Sigmoid colon (tissue), 7 donors: Measurements from ENCODE around the gene MTRF1. TPM values are rescaled to one million over a fixed set of nuclear protein-coding genes. Genes with fewer than 3 reads are reported as not detected.

ENCODE experiments used
- DNase-seq: peaks from one replicate; pipeline ENCODE4 v3.0.0-alpha.2; 2019
- H3K27ac ChIP-seq, 4 donors: fragments of 200-600 bp; sonication (generic); one replicate each; pipeline ENCODE4 v1.5.1; 2016 to 2019; ENCODE audit warnings: mild to moderate bottlenecking in 1 of 4
- H3K27me3 ChIP-seq, 3 donors: fragments of 200-600 bp; sonication (generic); one replicate each; pipeline ENCODE4 v1.5.1; 2019; ENCODE audit warnings: mild to moderate bottlenecking in 1 of 3
- H3K36me3 ChIP-seq, 4 donors: fragments of 200-600 bp; sonication (generic); one replicate each; pipeline ENCODE4 v1.5.1; 2016 to 2019
- H3K4me1 ChIP-seq, 4 donors: fragments of 200-600 bp; sonication (generic); one replicate each; pipeline ENCODE4 v1.5.1; 2017 to 2019
- H3K4me3 ChIP-seq, 4 donors: fragments of 200-600 bp; sonication (generic); one replicate each; pipeline ENCODE4 v1.5.1; 2017 to 2019; ENCODE audit warnings: mild to moderate bottlenecking in 2 of 4, moderate library complexity in 1 of 4
- H3K9me3 ChIP-seq, 4 donors: fragments of 200-600 bp in 3 of 4; sonication (generic) in 3 of 4; one replicate each; pipeline versions ENCODE4 v1.5.1 to v1.6.1; 2013 to 2019
- CTCF ChIP-seq, 4 experiments: fragments of 450-650 bp in 3 of 4; fragments of 200-600 bp in 1 of 4; IDR thresholded peaks; one replicate each; pipeline ENCODE4 v1.5.1; 2016 to 2019; ENCODE audit warnings: antibody characterized with exemption in 4 of 4, mild to moderate bottlenecking in 3 of 4, moderate library complexity in 2 of 4
- EP300 ChIP-seq, 4 donors: sonication (generic); formaldehyde crosslinking; IDR thresholded peaks; one replicate each; pipeline ENCODE4 v1.6.1; 2017; ENCODE audit warnings: antibody characterized with exemption in 4 of 4
- POLR2A ChIP-seq, 2 donors: fragments of 450-650 bp; IDR thresholded peaks; one replicate each; pipeline ENCODE4 v1.6.1; 2016; ENCODE audit warnings: antibody characterized with exemption in 2 of 2, mild to moderate bottlenecking in 2 of 2, moderate library complexity in 2 of 2
- POLR2AphosphoS5 ChIP-seq, 4 donors: sonication (generic); formaldehyde crosslinking; IDR thresholded peaks; one replicate each; pipeline ENCODE4 v1.6.1; 2017; ENCODE audit warnings: antibody characterized with exemption in 4 of 4
- WGBS, 2 donors: extraction: QIAGEN DNeasy Blood & Tissue Kit; methylation state at CpG; one replicate each; pipeline ENCODE4 v1.1.7; 2013; 5-methylcytosine and 5-hydroxymethylcytosine counted together
- intact Hi-C: fragments of 100-400 bp; cut with DNase I; formaldehyde crosslinking; loops from one replicate; pipeline ENCODE4 v1.15.1; 2023
- polyA plus RNA-seq, 3 donors: library from polyadenylated mRNA; stranded (reverse); fragments of 200-250 nt; gene quantifications; one replicate each; pipeline ENCODE4 v1.2.3, GENCODE V29; 2013
- total RNA-seq, 4 donors: library from RNA; depleted of rRNA; stranded (reverse); fragments of >200 nt; gene quantifications; one replicate each; pipeline ENCODE4 v1.1.0, GENCODE V29; 2016
- donor health status: healthy with polysubstance abuse.
- donor health status: Bipolar disorder and iron deficiency.
- donor health status: healthy.

Gene MTRF1
- total and polyA plus RNA-seq, 7 donors, result 9.0 to 19.9 (median 12.5) TPM

GRCh38 chr13:41231786-41232185 is 31.6 kb downstream of the MTRF1 start:
- WGBS, 2 donors, result 48 to 84% methylated on average over 3 of the region's 3 CpGs
- peaks cover 0 to 45% (median 3%) of the 10 kb centered on the region in 4 donors for H3K36me3 ChIP-seq
- TF ChIP-seq POLR2A (IDR thresholded peaks at IDR 0.05), result no peak
- TF ChIP-seq EP300 (IDR thresholded peaks at IDR 0.05), result no peak
- TF ChIP-seq CTCF (IDR thresholded peaks at IDR 0.05), result no peak
- TF ChIP-seq POLR2AphosphoS5 (IDR thresholded peaks at IDR 0.05), result no peak
- H3K4me1 ChIP-seq, result no peaks in the 10 kb centered on the region
- no peak for DNase-seq
- no peaks in the 10 kb centered on the region for H3K9me3 ChIP-seq
- no peaks in the 10 kb centered on the region for H3K27me3 ChIP-seq
- no peak overlapping the region for H3K4me3 ChIP-seq
- intact Hi-C loops, result no loop called here
- H3K27ac ChIP-seq, result no peak overlapping the region

DNA sequence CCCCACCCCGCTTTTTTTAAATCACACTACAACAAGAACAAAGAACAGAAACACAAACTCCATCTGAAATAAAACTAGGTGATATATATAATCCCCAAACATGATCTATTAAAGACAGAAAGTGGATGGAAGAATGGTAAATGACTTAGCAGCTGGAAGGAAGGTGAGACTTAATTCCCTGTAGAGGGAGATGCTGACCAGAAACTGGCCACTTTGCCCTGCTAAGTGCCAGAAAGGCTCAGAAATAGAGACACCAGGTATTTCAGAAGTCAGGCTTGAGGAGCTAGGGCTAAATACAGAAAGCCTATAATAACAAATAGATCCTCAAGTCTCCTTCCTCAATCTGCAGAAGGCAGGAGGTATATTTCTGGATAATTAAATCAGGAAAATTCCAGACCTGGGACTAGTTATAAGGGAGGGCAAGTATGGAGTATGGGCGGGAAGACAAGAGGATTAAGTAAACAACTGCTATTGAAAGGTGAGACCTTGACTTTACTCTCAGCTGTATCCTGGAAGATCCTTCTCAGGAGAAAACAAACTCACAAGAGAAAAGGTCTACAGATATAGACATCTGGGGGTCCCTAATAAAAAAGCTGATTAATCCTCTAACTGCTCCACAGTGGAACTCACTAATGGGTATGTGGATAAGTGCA is 32.2 kb downstream of the MTRF1 start:
- no peaks in the 10 kb centered on the region for H3K27me3 ChIP-seq
- TF ChIP-seq POLR2AphosphoS5 (IDR thresholded peaks at IDR 0.05) (no peak), EP300 (IDR thresholded peaks at IDR 0.05) (no peak), POLR2A (IDR thresholded peaks at IDR 0.05) (no peak), CTCF (IDR thresholded peaks at IDR 0.05) (no peak)
- no peak overlapping the region for H3K27ac ChIP-seq
- no peak overlapping the region for H3K4me3 ChIP-seq
- intact Hi-C loops, result no loop called here
- no peak for DNase-seq
- WGBS, 2 donors, result 70 to 90% methylated on average over 2 of the region's 2 CpGs
- no peaks in the 10 kb centered on the region for H3K4me1 ChIP-seq
- no peaks in the 10 kb centered on the region for H3K9me3 ChIP-seq
- peaks cover 0 to 46% (median 3%) of the 10 kb centered on the region in 4 donors for H3K36me3 ChIP-seq

GRCh38 chr13:41229356-41229755 is 34.0 kb downstream of the MTRF1 start:
- Histone ChIP-seq H3K36me3 (peaks cover 0 to 38% (median 3%) of the 10 kb centered on the region in 4 donors), H3K4me3 (no peak overlapping the region), H3K27me3 (no peaks in the 10 kb centered on the region), H3K4me1 (no peaks in the 10 kb centered on the region), H3K27ac (no peak overlapping the region), H3K9me3 (no peaks in the 10 kb centered on the region)
- no peak for TF ChIP-seq EP300 (IDR thresholded peaks at IDR 0.05)
- TF ChIP-seq POLR2AphosphoS5 (IDR thresholded peaks at IDR 0.05), result no peak
- TF ChIP-seq POLR2A (IDR thresholded peaks at IDR 0.05), result no peak
- no peak for TF ChIP-seq CTCF (IDR thresholded peaks at IDR 0.05)
- DNase-seq, result no peak
- intact Hi-C loops, result no loop called here

DNA sequence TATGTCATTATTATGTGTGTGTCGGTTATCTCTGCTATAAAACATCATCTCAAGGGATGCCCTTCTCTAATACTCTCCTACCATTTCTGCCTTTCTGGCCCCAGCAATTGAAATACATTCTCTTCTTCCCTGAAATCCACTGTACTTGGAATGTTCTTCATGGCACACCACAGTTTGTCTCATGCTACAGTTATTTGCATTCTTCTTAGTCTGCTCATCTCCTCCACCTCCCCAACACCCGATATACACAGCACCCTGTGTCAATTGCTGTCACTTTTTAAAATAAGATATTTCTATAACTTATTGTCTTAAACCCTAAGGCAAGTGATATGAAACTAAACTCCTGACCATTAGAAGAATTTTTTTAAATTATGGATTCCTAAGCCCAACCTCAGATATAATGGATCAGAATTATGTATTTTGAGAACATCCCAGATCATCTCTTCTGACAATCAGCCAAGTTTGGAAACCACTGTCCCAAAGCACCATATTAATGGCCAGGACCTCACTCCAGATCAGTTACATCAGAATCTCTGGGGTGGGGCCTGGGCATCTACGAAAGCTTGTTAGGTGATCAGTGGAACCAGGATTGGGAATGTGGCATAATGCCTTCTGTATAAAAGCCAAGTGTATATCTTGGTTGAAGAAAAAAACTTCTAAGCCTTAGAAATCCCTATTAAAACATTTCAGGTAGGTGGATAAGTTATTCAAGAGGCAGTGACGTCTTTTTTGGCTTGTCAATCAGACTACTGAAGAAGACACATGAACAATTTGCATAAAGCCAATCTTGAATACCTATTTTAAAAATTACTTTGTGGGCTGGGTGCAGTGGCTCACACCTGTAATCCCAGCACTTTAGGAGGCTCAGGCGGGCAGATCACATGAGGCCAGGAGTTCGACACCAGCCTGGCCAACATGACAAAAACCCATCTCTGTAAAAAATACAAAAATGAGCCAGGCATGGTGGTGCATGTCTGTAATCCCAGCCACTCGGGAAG is 39.0 kb downstream of the MTRF1 start:
- H3K27ac ChIP-seq, result no peak overlapping the region
- no peak for DNase-seq
- TF ChIP-seq POLR2AphosphoS5 (IDR thresholded peaks at IDR 0.05), result no peak
- no peak for TF ChIP-seq EP300 (IDR thresholded peaks at IDR 0.05)
- TF ChIP-seq CTCF (IDR thresholded peaks at IDR 0.05), result no peak
- no peak for TF ChIP-seq POLR2A (IDR thresholded peaks at IDR 0.05)
- H3K27me3 ChIP-seq, result no peaks in the 10 kb centered on the region
- peaks cover 0 to 31% (median under 1%) of the 10 kb centered on the region in 4 donors for H3K36me3 ChIP-seq
- 81 to 97% methylated on average over 7 of the region's 7 CpGs for WGBS, 2 donors
- no peak overlapping the region for H3K4me3 ChIP-seq
- H3K9me3 ChIP-seq, result no peaks in the 10 kb centered on the region
- no peaks in the 10 kb centered on the region for H3K4me1 ChIP-seq
- intact Hi-C loops, result loop anchor here (2.0 to 5.0 kb wide), 2 partner anchors 150 to 172 kb away; no protein-coding TSS in a partner anchor
